ENCODE measurements around the gene SMG6. TPM values are rescaled to one million over a fixed set of nuclear protein-coding genes. Genes with fewer than 3 reads are reported as not detected.

Gene SMG6
- total RNA-seq (10 to 100 TPM; 49.6 to 51.4 TPM), polyA plus RNA-seq (10 to 100 TPM in 1 of 3 donors, 1 to 10 TPM in 2; 5.3 to 13.5 (median 9.0) TPM), total RNA-seq (86.4 to 147 (median 96.9) reads per million in 6 experiments)

DNA sequence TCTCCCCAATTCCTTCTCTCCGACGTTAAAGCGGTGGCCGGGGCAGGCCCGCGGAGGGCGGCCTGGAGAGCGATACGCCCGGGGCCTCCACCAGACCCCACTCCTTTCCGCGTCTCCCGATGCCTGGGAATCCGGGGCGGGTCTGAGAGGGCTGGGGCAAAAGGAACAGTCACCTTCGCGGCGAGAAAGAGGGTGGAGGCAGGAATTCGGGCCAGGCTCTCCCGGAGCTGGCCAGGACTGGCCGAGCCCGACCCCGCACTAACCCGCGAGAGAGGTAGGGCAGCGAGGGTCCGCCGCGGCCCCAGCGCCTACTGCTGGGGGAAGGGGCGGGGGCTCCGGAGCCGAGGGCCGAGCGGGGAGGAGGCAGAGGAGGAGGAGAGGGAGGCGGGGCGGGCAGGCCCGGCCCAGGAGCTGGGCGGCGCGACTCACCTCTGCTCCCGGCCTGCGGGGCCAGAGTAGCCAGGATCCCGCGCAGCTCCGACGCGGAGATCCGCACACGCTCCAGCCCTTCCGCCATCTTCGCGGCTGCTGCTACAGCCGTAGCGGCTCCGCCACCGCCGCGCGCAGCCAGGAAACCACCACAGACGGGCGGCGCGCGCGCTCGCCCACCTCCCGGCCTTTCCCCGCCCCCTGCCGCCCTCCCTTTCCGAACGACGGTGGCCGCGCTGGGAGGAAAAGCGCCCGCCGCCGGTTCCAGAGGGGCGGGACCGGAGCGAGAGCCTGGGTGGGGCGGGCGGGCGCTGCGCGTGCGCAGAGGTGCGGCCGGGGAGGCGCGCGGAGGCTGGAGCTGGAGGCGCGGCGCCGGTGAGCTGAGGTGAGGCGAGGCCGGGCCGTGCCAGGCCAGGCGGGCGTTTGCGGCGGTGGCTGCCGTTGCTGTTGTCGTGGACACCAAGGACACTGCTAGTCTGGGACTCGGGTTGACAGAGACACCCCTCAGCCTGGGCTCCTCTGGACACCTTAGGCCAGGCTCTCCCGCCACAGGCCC lies at the start of gene SMG6, which contains the start of gene SRR:
TSS of gene SMG6 (minus strand) at position 582 of the 985 bp plus-strand sequence. CDS start at position 517, 65 bp downstream.
TSS of gene SRR (plus strand) at position 747 of the 985 bp plus-strand sequence. CDS start 11,611 bp downstream, outside the sequence.
- no peaks in the 10 kb centered on the region for H3K27me3 Mint-ChIP-seq
- H3K9me3 Mint-ChIP-seq, result no peaks in the 10 kb centered on the region
- ATAC-seq (peak; percentile 87 to 90), DNase-seq (peak; percentile 85 to 97 (median 94))
- H3K36me3 Mint-ChIP-seq, result peaks cover 4 to 24% (median 8%) of the 10 kb centered on the region in 3 donors
- peaks cover 17 to 43% (median 33%) of the 10 kb centered on the region in 4 donors for H3K4me1 Mint-ChIP-seq
- peak within 1 kb of the TSS; percentile 57 to 95 (median 92) for H3K27ac Mint-ChIP-seq
- peak within 1 kb of the TSS; percentile 83 to 95 (median 92) for H3K4me3 Mint-ChIP-seq
- POLR2A ChIA-PET, result interaction anchor here (0.5 to 3.3 kb wide), 12 partner anchors 12 to 623 kb away, joined by 3 to 34 read pairs (median 4); partner anchors contain the start of genes SGSM2 and TSR1

DNA sequence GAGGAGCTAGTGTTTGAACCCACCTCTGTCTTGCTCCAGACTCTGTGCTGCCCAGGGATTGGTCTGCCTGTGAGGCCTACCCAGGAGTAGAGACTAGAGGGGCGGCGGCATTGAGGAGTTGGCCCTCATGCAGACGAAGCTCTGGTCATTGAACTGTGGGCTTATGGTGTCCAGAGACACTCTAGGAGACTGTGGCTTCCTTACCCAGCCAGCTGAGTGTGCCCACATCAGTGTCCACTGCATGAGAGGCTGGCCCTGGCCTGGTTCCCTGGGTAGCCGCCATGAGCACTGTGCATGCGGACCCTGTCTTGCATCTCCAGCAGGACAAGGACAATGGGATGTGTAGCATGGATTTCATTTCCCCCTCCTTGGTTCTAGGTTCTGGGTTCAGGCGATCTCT lies 47.7 kb upstream of the SMG6 start:
- Mint-ChIP-seq H3K27ac (peak overlapping the region in 2 of 10 donors; percentile 33 to 41), H3K4me3 (no peak overlapping the region), H3K36me3 (peaks cover 0 to 18% (median 0%) of the 10 kb centered on the region in 3 donors), H3K4me1 (peaks cover 11 to 22% (median 17%) of the 10 kb centered on the region in 4 donors), H3K27me3 (no peaks in the 10 kb centered on the region), H3K9me3 (no peaks in the 10 kb centered on the region)
- POLR2A ChIA-PET, result interaction anchor here (4.8 kb wide), 1 partner anchor 14 kb away, joined by 31 read pairs; the partner anchor contains the start of genes SGSM2 and TSR1
- no peak for ATAC-seq
- no peak for DNase-seq

DNA sequence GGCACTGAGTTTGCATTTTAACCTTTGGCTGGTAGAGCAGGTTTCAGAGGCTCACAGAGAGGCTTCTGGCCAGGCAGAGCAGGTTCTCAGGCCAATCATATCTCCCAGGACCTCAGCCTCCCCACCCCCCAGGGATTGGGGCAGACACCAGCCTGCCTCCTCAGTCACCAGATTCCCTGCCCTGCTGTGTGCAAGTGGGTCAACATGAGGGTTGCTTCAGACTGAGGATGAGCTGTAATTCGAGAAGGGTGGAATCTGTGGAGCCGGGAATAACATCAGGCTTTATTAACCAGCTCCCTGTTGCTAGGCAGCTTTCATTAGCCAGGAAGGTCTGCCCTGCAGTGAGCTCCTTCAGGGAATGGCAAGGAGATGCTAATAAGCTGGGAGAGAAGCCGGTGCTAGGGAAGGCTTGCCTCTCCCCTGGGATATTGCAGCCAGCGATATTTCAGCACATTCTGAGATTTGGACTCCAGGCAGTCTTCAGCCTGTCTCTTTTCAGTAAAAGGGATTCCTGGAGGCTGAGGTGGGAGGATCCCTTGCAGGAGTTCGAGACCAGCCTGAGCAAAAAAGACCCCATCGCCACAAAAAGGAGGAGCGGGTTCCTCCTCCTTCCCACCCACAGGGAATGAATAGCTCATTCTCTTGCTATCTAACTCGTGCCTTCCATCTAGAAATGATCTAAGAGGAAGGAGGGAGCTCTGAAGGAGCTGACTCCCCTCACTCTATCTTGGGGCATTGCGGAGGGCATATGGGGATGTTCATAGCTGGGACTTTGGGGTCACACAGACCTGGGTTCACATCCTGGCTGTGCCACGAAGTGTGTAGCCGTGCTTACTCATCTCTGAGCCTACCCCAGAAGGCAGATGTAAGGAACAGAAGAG lies 44.5 kb upstream of the SMG6 start:
- H3K27ac Mint-ChIP-seq, result peak overlapping the region in 2 of 10 donors; percentile 29 to 60
- POLR2A ChIA-PET, result no interaction called here
- DNase-seq (no peak), ATAC-seq (no peak)
- H3K9me3 Mint-ChIP-seq, result no peaks in the 10 kb centered on the region
- peaks cover 8 to 23% (median 13%) of the 10 kb centered on the region in 4 donors for H3K4me1 Mint-ChIP-seq
- H3K27me3 Mint-ChIP-seq, result no peaks in the 10 kb centered on the region
- H3K4me3 Mint-ChIP-seq, result no peak overlapping the region
- H3K36me3 Mint-ChIP-seq, result peaks cover 0 to 29% (median 0%) of the 10 kb centered on the region in 3 donors

DNA sequence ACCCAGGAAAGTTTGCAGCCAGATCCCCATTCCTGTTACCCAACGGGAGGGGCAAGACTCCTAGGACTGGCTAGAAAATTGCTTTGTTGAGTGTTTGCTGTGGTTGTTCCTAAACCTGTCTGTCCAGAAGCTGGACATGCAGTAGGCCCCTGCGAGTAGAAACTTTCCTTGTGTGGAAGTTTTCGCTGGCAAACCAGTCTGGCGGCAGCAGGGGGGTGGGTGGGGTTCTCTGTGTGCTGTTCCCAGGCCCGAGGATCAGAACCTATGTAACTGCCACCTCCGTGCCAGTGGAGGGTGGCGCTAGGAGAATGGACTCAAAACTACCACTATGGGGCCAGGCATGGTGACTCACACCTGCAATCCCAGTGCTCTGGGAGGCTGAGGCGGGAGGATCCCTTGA lies 42.9 kb upstream of the SMG6 start:
- POLR2A ChIA-PET, result interaction anchor here (0.8 kb wide), 1 partner anchor 36 kb away, joined by 3 read pairs; no protein-coding TSS in a partner anchor
- ATAC-seq, result no peak

DNA sequence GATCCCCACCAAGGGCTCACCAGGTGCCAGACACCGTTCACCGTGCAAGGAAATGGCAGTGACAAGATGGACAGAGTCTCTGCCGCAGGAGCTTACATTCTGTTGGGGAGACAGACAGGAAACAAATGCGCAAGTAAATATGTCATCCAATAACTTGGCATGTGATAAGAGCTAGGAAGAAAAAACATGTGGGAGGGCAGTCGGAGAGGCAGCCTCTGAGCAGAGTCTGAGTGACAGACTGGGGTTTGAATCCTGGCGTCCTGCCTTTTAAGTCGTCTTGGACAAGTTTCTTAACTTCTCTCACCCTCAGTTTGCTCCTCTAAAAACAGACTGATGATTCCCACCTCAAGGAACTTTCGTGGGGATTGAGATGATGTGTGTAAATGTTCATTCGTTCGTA lies 40.9 kb upstream of the SMG6 start:
- no peak overlapping the region for H3K4me3 Mint-ChIP-seq
- H3K9me3 Mint-ChIP-seq, result no peaks in the 10 kb centered on the region
- POLR2A ChIA-PET, result interaction anchor here (0.7 to 1.6 kb wide), 2 partner anchors 9 kb away, joined by 3 to 7 read pairs; partner anchors contain the start of gene TSR1
- DNase-seq, result no peak
- no peaks in the 10 kb centered on the region for H3K27me3 Mint-ChIP-seq
- peak overlapping the region in 3 of 10 donors; percentile 3 to 43 (median 6) for H3K27ac Mint-ChIP-seq
- no peak for ATAC-seq
- H3K36me3 Mint-ChIP-seq, result peaks cover 0 to 29% (median 0%) of the 10 kb centered on the region in 3 donors
- H3K4me1 Mint-ChIP-seq, result peaks cover 13 to 34% (median 25%) of the 10 kb centered on the region in 4 donors

More for the DNA sequence above, 42.9 kb upstream of the SMG6 start:
- Mint-ChIP-seq H3K4me3 (no peak overlapping the region), H3K27ac (no peak overlapping the region), H3K27me3 (no peaks in the 10 kb centered on the region), H3K9me3 (no peaks in the 10 kb centered on the region), H3K36me3 (peaks cover 0 to 37% (median 0%) of the 10 kb centered on the region in 3 donors), H3K4me1 (peaks cover 10 to 30% (median 23%) of the 10 kb centered on the region in 4 donors)
- no peak for DNase-seq

DNA sequence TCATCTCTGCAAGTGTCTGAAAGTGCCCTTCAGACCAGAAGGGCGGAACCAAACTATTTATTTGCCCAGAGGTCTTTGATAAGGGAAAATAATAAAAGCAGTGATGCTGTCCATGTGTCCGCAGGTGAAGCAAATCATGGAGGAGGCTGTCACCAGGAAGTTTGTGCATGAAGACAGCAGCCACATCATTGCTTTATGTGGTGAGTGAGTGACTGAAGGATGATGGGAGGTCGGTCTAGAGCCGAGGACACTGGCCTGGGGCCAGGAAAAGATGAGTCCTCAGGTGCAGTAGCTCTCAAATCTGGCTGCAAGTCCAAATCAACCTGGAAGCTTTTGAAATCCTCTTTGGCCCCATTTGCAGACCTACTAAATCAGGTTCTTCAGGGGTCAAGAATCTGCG lies 39.8 kb upstream of the SMG6 start:
- Mint-ChIP-seq H3K4me3 (peak overlapping the region in 5 of 10 donors; percentile 30 to 59 (median 40)), H3K36me3 (peaks cover 0 to 25% (median 0%) of the 10 kb centered on the region in 3 donors), H3K4me1 (peaks cover 13 to 42% (median 26%) of the 10 kb centered on the region in 4 donors), H3K27me3 (no peaks in the 10 kb centered on the region), H3K27ac (peak overlapping the region in 9 of 10 donors; percentile 38 to 81 (median 66)), H3K9me3 (no peaks in the 10 kb centered on the region)
- peak in 6 of 10 donors; percentile 14 to 38 (median 34) for DNase-seq
- POLR2A ChIA-PET, result interaction anchor here (1.6 kb wide), 1 partner anchor 10 kb away, joined by 7 read pairs; no protein-coding TSS in a partner anchor
- peak; percentile 88 to 93 for ATAC-seq

DNA sequence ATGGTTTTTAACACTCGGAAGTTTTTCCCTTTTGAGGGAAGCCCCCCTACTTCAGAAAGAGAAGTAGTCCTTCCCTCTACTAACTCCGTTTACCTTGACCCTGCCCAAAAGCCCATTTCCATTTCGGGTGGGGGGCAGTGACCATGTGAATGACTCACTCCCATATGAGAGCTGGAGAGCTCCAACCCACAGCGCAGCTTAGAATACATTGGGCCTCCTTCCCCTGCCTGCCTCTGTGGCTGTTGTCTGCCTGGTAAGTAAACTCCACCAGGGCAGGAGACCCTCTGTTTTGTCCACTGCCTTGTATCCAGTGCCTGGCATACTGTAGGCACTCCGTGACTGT lies 34.7 kb upstream of the SMG6 start:
- Mint-ChIP-seq H3K27ac (peak overlapping the region; percentile 63 to 93 (median 86)), H3K27me3 (no peaks in the 10 kb centered on the region), H3K4me3 (peak overlapping the region; percentile 77 to 100 (median 86)), H3K36me3 (peaks cover 6 to 14% (median 8%) of the 10 kb centered on the region in 3 donors), H3K9me3 (no peaks in the 10 kb centered on the region), H3K4me1 (peaks cover 21 to 51% (median 35%) of the 10 kb centered on the region in 4 donors)
- POLR2A ChIA-PET, result interaction anchor here (0.5 to 4.2 kb wide), 6 partner anchors 14 to 422 kb away, joined by 3 to 38 read pairs (median 18); partner anchors contain the start of genes MNT, SMG6 and SRR
- no peak for DNase-seq
- ATAC-seq, result no peak

DNA sequence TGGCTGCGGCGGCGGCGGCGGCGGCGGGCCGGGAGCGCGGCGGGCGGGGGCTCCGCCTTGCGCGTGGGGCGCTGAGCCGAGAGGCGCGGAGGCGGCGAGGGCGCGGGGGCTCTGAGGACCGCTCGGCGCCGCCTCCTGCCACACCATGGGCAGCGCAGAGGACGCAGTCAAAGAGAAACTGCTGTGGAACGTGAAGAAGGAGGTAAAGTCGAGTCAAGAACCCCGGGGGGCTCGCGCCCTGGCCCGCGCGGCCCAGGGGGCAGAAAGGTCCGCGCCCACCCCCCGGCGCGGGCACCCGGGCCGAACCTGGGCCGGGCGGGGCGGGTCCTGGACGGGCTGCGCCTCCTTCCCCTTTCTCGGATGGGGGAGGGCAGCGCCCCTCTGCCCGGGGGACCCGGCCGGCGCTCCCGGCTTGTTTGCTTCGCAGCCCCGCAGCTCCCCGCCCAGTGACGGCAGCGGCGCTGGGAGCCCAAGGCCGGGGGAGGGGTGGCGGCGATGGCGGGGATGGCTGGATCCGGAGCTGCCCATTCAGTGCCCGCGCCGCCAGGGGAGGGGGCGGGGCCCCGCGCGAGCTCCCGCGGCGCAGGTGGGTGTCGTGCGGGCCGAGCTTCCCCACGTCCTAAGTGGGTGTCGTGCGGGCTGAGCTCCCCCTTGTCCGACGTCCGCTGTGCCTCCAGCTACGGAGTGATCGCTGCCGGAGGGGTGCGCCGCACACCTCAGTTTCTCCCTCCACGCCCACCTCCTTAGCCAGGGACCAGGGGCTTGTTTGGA lies 34.1 kb upstream of the SMG6 start:
- H3K27me3 Mint-ChIP-seq, result no peaks in the 10 kb centered on the region
- DNase-seq (peak in 9 of 10 donors; percentile 42 to 75 (median 53)), ATAC-seq (peak; percentile 37 to 40)
- H3K4me1 Mint-ChIP-seq, result peaks cover 17 to 46% (median 30%) of the 10 kb centered on the region in 4 donors
- H3K4me3 Mint-ChIP-seq, result peak overlapping the region; percentile 78 to 100 (median 87)
- POLR2A ChIA-PET, result interaction anchor here (0.6 to 4.2 kb wide), 8 partner anchors 15 to 422 kb away, joined by 3 to 38 read pairs (median 7); partner anchors contain the start of genes MNT, SMG6 and SRR
- peak overlapping the region in 9 of 10 donors; percentile 63 to 93 (median 89) for H3K27ac Mint-ChIP-seq
- peaks cover 6 to 14% (median 8%) of the 10 kb centered on the region in 3 donors for H3K36me3 Mint-ChIP-seq
- no peaks in the 10 kb centered on the region for H3K9me3 Mint-ChIP-seq

DNA sequence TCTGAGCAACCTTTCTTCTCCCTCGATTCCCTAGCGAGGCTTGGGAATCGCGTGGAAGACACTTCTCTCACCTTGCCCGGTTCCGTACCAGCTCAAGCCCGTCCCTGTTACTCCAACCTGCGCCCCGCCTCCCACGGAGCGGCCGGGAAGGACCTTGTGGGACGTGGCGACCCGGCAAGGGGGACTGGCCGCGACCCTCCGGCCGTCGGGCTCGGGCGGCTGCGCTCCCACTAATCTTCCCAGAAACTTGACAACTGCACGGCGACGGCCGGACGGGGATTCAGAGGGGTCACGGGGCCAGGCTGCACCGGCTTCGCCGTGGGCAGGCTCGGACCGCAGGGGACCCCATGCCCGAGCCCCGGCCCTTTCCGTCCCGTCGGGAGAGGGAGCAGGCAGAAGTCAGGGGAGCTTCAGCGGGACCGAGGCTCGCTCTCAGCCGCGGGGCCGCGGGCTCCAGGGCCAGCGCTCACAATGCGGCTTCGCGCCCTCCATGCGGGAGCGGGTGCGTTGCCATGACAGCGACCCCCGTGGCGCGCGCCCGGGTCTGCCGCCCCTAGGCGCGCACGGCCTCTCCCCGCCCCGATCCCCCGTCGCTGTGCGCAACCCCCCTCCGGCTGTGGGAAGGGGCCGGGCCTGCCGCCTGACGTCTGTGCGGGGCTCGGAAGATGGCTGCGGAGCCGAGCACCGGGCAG lies 33.4 kb upstream of the SMG6 start, which contains the start of gene SGSM2:
TSS of gene SGSM2 (plus strand) at position 650 of the 692 bp plus-strand sequence. CDS start 188 bp downstream, outside the sequence.
- Mint-ChIP-seq H3K27me3 (no peaks in the 10 kb centered on the region), H3K36me3 (peaks cover 6 to 11% (median 8%) of the 10 kb centered on the region in 3 donors), H3K9me3 (no peaks in the 10 kb centered on the region), H3K4me1 (peaks cover 16 to 41% (median 25%) of the 10 kb centered on the region in 4 donors), H3K27ac (peak within 1 kb of the TSS; percentile 93 to 99 (median 97)), H3K4me3 (peak within 1 kb of the TSS; percentile 86 to 100 (median 99))
- DNase-seq (peak; percentile 60 to 90 (median 78)), ATAC-seq (peak; percentile 71 to 75)
- POLR2A ChIA-PET, result interaction anchor here (0.8 to 4.2 kb wide), 18 partner anchors 10 to 292 kb away, joined by 3 to 38 read pairs (median 4); partner anchors contain the start of genes MNT, PAFAH1B1, SMG6 and SRR

DNA sequence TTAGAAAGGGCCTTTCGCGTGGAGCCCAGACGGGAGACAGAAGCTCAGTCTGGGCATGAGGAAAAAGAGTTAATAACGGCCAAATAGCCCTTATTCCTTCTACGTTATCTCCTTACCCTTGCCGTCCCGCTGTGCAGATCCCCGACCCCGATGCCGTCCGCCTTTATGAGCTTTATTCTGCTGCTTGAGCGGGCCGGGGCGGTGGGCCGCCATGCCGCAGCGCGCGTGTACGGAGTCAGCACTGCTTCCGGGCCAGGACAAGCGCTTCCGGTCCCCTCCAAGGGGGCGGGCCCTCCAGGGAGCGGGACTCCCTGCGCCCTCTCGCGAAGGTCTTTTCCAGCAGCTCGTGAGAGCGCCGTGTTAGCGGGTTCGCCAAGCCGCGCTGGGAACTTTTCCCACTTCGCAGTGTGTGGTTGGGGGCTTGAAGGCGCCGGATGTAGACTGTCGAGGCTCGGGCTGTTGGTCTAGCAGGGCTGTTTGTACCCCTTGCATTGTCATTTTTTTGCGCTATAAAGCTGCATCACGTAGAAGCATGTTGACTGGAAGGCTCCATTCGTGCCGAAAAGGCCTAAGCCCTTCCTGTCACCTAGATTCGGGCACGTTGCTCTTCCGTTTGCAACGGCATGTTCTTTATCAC lies 32.7 kb upstream of the SMG6 start, which contains the start of gene TSR1:
TSS of gene TSR1 (minus strand) at position 243 of the 637 bp plus-strand sequence. CDS start at position 213, 30 bp downstream.
- peak within 1 kb of the TSS; percentile 93 to 99 (median 97) for H3K27ac Mint-ChIP-seq
- DNase-seq, result peak; percentile 84 to 93 (median 86)
- H3K4me1 Mint-ChIP-seq, result peaks cover 16 to 38% (median 22%) of the 10 kb centered on the region in 4 donors
- peak; percentile 78 to 83 for ATAC-seq
- POLR2A ChIA-PET, result interaction anchor here (0.6 to 4.2 kb wide), 25 partner anchors 8 to 706 kb away, joined by 3 to 38 read pairs (median 4); partner anchors contain the start of genes MNT, PAFAH1B1, SMG6 and SRR
- H3K4me3 Mint-ChIP-seq, result peak within 1 kb of the TSS in 9 of 10 donors; percentile 97 to 100 (median 99)
- H3K27me3 Mint-ChIP-seq, result no peaks in the 10 kb centered on the region
- no peaks in the 10 kb centered on the region for H3K9me3 Mint-ChIP-seq
- H3K36me3 Mint-ChIP-seq, result peaks cover 6 to 8% (median 6%) of the 10 kb centered on the region in 3 donors

Measured in naive thymus-derived CD8-positive, alpha-beta T cell (primary cell).